ENCODE data around the gene SEPTIN11.

The SEPTIN11 gene

DNA sequence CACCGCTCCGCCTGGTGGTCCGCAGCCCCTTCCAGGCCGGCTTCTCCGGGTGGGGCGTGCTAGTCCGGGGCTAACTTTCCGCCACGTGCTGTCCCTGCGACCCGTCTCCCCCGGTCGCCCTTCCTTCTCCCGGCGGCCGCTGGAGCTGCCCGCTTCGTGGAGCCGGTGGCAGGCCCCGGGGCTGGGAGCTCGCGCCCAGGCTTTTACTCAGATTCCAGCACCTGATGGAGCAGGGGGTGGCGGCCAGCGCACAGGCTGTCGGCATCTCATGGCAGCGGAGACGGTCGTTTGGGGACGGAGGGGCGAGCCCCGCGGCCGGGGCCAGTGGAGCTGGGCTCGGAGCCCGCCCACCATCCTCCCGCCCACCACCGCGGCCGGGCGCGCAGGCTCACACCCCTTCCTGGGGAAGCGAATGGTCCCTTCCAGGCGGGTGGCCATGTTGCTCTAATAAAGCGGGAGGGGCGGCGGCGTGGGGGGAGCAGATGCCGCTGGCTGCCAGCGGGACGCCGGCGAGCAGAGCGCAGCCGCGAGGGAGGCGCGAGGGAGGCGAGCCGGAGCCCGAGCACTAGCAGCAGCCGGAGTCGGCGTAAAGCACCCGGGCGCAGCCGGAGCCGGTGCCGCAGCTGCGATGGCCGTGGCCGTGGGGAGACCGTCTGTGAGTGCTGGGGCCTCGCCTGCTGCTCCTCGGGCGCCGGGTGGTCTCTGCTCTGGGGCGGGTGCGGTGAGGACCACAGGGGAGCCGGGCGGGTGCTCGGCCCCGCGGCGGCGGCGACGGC, at the start of gene SEPTIN11:
Gene SEPTIN11, plus strand, starts transcription at position 477 of the 776 bp plus-strand sequence. Its CDS starts 152 bp downstream, at position 629.
- DNase-seq, result peak; percentile 70

DNA sequence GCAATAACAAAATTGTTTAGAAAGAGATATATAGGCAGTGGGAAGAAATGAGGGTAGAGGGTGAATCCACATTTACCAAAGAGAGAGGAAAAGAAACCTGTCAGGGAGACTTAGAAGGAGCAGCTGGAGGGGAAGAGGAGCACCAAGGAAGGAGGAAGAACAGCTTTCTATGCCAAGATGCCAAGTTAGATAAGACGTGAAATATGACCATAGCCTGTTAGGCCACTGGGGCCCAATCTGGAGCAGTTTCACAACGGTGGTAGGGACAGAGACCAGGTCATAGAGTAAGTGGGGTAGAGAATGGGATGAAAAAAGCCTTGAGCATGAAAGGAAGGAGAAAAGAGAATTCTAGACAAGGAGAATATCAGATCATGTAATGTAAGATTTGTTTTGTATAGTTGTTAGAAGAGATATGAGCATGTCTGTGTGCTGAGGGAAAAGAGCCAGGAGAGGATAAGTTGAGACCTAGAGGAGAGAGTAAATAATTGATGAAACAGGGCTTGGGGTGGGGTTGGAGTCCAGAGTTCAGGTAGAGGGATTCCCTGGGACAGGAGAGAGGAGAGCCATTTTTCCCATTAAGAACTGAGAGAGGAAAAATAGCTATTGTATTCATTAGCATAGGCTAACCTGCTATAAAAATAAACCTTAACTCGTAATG, 47.2 kb upstream of the SEPTIN11 start:
- no peak for DNase-seq

DNA sequence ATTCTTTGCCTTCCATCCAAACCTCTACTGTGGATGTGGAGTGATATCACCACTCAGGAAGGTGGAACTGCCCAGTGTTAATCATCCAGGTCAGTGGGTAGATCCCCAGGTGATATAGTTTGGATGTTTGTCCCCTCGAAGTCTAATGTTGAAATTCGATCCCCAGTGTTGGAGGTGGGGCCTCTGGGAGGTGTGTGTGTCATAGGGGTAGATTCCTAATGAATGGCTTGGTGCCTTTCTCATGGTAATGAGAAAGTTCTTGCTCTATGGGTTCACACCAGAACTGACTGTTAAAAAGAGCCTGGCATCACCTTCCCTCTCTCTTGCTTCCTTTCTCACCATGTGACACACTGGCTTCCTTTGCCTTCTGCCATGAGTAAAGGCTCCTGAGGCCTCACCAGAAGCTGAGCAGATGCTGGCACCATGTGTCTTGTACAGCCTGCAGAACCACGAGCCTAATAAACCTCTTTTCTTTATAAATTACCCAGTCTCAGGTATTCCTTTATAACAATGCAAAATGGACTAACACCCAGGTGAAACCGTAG, 44.8 kb upstream of the SEPTIN11 start:
- DNase-seq, result no peak

DNA sequence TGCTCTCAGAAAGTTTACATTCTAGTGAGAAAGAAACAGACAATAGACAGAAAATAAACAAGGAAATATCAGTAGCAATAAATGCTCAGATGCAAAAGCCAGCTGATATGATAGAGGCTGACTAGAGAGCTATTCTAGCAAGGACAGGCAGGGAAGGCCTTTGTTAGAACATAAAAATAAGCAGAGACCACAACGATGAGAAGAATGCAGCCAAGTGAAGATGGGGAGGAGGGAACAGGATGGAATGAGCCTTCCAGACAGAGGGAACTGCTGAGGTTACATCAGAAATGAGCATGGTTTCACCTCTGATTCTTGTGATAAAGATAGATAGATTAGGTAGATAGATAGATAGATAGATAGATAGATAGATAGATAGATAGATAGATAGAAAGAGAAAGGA, 44.0 kb upstream of the SEPTIN11 start:
- no peak for DNase-seq

DNA sequence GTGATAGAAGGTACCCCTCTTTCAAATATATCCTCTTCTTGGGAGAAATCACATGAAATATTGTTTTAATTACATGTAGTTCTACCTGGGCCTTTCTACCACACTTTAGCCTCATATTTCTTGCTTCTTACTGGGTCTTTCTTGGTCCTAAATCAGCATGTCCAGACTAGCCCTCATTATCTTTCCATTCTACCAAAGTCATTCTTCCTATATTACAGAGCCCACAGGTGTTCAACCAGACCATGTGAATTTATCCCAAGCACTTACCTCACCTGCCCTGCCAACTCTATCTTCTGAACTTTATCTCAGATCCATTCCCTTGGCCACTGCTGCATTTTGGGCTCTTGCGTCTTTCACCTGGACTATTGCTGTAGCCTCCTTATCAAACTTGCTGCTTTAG, 39.8 kb upstream of the SEPTIN11 start:
- DNase-seq, result no peak

DNA sequence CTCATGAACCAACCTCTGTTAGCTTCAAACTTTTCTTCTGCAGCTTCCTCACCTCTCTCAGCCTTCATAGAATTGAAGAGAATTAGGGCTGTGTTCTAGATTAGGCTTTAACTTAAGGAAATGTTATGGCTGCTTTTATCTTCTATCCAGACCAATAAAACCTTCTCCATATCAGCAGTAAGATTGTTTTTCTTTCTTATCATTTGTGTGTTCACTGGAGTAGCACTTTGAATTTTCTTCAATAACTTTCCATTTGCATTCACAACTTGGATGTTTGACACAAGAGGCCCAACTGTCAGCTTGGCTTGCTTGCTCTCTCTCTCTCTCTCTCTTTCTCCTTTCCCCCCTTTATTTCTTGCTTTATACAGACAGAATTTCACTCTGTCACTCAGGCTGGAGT, 28.8 kb upstream of the SEPTIN11 start:
- no peak for DNase-seq

DNA sequence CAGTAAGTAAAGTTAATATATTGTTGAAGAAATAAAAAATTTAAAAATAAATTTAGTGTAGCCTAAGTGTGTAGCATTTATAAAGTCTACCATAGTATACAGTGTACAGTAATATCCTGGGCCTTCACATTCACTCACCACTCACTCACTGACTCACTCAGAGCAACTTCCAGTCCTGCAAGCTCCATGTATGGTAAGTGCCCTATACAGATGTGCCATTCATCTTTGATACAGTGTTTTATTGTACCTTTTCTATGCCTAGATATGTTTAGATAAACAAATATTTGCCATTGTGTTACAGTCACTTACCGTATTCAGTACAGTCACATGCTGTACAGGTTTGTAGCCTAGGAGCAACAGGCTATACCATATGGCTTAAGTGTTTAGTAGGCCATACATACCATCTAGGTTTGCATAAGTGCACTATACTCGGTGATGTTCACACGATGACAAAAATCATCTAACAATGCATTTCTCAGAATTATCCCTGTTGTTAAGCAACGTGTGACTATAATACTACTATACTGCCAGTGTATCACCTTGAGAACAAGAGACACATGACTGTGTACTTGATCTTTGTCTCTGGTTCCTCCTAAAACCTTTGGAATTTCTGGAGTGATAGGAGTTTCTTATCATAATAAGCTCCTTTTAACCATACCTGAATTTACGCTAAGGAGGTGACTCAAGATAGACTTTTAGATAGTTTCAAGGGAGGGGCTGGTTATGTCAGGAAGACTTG, 25.8 kb upstream of the SEPTIN11 start:
- no peak for DNase-seq

DNA sequence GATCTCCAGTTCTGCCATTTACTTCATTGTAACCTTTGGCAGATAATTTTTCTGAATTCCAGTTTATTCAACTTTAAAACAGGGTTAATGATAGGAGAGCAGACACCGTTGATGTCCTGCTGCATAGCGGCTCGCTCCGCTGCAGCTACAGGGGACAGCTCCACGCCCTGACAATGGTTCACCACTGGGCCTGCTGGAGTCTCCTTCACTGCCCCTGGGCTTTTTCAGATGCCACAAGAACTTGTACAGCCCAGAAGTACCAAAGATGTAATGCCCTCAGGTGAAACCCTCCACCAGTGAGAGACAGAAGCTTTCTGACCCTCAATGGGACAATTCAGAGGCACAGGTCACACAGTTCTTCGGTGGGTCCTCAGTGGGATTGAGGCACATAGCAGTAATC, 22.7 kb upstream of the SEPTIN11 start:
- DNase-seq, result no peak

DNA sequence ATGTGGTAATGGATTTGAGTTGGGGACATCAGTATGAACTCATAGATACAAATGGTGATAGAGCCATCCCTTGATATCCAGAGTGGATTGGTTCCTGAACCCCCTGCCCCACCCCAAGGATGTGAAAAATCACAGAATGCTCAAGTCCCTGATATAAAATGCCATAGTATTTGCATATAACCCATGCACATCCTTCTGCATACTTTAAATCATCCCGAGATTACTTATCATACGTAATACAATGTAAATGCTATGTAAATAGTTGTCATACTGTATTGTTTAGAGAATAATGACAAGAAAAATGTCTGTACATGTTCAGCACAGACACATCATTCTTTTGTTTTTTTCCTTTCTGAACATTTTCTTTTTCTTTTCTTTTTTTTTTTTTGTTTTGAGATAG, 18.9 kb upstream of the SEPTIN11 start:
- no peak for DNase-seq

DNA sequence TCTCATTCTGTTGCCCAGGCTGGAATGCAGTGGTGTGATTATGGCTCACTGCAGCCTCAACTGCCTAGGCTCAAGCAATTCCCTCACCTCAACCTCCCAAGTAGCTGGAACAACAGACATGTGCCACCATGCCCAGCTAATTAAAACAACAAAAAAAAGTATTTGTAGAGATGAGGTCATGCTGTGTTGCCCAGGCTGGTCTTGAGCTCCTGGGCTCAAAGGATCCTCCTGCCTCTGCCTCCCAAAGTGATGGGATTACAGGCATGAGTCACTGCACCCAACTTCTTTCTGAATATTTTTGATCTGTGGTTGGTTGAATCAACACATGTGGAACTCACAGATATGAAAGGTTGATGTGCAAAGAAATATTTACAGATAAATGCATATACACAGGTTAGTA, 18.5 kb upstream of the SEPTIN11 start:
- DNase-seq, result no peak

DNA sequence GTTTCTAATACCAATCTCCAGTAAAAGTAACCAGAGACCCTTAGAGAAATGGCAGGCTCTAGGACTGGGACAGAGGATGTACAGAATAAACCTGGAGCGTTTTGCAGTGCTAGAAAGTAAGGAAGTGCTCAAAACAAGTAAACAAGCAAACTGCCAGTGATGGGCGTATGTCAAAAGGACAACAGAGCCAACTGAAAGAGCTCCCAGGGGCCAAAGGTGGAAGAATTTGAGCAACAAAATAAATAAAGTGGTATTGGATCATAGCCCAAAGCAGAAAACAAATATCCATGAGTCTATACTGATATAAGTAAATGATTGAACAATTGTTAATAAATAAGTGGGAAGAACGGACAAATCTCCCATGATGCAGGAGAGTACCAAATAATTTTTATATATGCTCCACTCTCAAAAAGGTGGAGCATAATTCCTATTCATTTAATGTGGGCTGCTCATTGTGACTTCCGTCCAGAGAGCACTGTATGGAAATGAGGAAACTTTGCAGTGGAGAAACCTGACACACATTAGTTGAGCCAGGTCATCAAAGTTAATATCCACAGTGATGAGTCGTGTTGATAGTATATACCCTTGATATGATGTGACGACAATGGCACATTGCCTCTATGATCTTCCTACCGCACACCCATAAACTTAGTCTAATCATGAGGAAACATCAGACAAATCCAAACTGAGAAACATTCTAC, 17.8 kb upstream of the SEPTIN11 start:
- DNase-seq, result no peak

DNA sequence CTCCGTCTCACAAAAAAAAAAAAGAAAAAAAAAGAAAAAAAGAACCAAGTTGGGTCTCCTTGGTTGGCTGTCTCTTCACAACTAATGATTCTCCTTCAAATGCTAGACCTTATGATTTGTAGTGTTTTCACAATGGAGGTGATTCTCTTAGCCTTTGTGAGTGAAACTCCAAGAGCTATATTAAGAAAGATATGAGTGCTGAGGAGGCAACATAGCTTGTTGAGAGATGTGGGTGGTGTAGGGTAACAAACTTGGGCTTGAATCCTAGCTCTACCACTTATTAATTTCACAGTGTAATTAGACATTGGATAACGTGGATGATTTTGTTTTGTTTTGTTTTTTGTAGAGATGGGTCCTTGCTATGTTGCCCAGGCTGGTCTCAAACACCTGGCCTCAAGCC, 10.4 kb upstream of the SEPTIN11 start:
- no peak for DNase-seq

DNA sequence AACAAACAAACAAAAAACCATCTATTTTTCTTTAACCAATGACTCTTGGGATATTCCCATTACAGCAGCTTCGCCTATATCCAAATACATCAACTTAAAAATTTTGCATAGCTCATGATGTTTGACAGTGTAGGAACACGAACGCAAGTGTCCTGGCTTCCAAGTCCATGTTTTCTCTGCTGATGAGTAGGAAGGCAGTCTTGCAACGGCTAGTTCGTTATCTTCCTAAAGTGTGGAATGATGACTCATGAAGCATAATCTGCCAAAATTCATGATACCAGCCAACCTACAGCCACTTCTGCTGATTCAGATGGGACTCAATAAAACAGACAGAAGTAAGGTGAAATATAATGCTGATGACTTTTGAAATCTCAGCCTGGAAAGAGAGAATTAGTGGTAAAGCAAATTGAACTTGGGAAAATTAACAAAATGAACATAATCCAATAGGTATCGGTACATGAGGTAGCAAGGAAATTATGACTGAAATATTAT, 6.4 kb upstream of the SEPTIN11 start:
- DNase-seq, result no peak

DNA sequence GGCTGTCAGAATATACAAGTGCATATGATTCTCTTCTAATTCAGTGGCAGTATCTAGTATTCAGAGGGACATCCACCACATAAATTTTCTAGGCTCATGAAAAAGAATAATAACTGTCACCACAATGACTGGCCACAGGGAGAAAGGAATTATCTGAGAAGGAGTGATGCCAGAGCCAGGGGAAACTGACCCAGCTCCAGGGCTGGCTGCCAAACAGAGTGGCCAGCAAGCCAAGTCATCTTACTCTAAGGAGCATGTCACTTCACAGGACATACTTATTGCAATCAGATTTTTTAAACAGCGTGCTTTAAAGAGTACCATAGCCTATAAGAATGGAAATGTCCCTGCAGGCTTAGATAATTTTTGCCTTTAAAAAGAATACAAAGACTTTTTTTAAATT, 5.8 kb upstream of the SEPTIN11 start:
- DNase-seq, result no peak

DNA sequence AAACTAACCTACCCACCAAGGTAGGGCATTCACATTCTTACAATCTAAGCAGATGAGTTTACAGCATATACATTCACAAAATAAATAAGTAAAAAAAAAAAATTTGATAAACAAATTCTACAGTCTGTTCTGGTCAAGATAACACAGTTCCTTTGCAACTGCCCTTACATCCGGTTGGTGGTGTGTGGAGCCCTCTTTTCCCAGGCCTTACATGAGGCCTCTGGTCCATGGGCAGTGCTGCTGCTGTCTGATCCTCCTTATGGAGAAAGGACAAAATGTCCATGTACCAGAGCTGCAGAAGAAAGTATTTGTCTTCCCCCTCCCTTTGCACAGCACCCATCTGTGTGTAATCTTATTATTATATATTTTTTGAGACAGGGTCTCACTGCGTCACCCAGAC, 2.2 kb upstream of the SEPTIN11 start:
- no peak for DNase-seq

DNA sequence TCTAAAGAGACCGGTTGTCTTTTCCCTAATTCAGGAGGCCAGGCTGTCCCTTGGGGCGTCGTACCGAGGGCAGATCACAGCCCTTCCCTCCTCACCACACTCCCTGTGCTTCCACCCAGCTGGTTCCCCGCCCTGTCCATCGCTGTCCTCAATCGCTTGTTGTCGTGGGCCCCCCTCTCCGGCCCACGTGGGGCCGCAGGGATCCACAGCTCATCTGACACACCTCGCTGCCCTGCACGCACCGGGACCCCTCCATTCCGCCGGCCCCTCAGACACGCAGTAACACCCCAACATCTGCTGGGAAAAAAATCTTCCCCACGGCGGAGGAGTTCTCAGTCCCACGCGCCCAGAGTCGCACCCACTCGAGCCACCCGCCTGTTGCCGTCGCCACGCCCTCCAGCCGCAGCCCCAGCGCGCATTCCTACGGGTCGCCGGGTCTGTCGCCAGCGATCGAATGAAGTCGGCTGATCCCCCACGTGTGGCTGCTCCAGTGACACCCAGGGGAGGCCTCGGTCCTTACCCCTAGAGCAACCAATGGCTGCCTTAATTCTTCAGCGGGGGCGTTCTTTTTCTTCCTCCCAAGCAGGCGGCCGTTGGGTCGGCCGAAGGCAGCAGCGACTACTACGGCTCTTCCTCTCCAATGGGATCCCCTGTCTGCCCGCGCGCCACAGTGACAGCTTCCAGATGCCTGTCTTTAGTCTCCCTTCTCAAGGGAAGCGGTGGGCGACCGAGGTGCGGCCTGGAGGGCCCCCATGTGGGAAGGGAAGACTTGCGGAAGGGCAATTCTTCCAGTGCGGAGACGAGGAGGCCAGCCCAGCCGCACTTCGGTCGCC, 893 bp upstream of the SEPTIN11 start:
- peak; percentile 20 for DNase-seq

DNA sequence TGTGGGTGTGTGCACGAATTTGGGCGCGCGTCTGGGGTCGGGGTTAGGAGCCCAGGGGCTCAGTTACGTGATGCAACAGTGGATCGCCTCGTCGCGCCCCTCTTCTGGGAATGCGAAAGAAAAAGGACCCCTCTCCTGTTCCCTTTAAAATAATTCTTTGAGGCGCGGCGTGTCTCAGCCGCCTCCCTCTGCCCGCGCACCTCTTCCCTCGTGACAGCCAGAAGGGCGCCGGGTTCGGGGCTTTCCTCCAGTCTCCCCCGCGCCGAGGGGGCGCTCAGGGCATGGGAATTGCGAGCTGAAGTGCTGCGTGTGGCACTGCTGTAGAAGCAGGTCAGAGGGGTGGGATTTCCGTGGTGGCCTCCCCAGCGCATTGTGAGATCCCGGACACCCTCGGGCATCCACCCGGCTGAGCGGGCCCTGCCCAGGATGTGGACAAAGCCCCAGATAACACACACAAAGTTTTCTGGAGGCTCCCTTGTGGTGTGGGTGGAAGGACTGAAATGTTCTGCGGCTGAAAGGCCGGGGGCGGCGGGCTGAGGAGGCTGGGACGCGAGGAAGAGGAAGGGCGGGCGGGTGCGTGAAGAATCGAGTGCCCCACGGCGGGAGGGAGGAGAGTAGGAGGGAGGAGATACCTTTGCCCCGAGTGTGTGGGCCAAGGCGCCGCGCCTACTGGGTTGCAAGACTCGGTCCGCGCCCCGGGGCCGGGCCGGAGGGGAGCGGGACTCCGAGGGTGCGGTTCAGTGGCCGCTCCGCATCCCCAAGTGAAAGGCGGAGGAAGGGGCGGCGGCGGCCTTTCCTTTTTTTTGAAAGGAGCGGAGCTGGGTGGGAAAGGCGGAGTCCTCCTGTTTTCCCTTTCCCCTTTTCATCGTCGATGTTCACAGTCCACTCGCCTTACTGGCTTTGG, 752 bp downstream of the SEPTIN11 start:
- DNase-seq, result no peak

DNA sequence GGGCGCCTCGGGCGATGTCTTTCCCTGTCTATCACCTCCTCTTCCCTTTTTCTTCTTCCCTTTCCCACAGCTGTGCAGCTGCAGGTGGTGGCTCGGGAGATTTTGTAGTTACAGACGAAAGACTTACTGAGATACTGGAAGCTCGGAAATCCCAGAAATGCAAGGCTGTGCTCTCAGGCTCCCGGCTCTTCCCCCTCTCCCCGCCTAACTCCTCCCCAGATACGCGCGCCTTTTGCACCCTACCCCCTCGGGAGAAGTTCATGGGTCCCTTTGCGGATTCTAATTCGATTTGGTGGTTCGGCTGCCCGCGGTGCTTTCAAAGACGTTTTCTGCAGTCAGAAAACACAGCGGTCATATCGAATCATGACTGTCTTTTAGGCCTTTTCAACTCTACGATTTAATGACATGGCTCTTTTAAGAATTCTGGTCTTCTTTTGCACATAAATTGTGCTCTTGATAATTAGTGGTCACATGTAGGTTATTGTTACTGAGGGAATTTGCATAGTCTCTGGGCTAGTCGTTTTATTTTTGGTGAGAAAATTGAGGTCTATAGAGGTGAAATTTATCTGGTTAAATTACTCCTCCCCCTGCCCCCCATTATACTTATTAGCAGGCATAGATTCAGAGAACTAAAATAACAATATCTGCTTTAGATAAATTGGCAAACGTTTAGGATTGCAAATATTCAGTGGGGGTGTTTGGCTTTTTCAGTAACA, 1.6 kb downstream of the SEPTIN11 start:
- no peak for DNase-seq

DNA sequence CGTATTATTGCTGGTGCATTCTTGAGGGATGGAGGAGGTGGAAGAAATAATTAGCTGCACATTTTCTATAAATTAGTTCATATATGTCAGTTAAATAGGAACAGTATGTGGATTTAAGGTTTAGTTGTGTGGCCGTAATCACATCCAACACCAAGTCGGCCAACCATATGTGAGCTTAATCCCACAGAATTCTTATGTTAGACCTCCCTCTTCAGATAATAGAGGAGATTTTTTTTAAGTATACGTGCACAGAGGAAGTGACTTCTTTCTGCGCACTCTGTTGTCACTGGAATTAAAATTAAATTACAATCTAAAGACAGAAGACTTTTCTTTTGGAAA, 2.1 kb downstream of the SEPTIN11 start:
- no peak for DNase-seq

DNA sequence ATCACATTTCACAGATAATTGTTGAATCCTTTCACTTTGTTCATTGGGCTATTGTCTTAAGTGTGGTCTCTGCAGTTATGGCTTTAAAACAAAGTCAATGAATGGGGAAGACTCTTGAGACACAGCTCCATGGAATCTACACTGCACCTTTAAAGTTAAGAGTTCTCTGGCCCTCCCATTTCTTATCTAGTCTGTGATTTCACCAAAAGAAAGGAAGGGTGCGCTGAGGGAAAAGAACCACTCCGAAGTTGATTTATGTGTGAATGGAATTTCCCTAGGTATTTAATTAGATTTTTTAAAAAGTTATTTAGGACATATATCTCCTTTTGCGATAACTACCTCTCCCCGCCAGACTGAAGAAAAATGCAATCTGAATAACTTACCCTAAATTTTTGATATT, 2.5 kb downstream of the SEPTIN11 start:
- no peak for DNase-seq

Data from DMS 273 treated with DMSO at 0.1 percent for 48 hours (cell line).